ENCODE data around the gene IRF2BP1.

The IRF2BP1 gene

DNA sequence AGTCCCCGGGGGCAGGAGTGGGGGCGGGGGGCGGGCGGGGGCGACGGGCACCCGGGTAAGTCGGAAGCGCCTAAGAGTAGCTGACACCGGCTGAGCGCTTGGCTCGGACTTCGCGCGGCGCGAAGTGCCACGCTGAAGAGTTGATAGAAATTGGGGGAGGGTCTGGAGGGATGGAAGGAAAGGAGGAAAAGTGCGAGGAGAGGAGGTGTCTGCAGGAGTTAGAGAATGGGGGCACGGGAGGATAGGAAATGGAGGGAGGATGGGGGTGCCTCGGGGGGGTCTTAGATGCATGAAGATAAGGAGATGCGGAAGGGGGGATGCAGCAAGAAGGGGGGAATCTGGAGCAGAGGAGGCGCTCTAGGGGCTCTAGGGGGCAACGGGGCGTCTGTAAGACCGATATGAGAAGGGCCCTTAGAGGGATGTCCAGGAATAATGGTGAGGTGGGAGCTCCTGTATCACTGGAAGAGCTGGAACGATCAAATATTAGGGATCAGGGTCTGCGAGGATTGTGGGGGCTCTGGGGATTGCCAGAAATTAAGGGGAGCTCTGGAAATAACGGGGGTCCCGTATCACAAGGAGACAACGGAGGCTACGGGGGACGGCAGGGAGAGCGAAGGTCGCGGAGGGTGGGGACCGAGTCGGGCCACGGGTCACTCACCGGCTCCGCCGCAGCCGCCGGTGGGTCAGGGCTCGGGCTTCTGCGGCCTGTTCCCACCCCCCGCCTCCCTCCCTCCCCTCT is 16.1 kb upstream of the IRF2BP1 start, which contains the start of gene MYPOP:
MYPOP (minus strand) TSS at position 702 of the 739 bp plus-strand sequence. CDS start 840 bp downstream, outside the sequence.
- H3K4ac ChIP-seq (ENCODE audit: low read length) = no peak within 1 kb of the TSS
- H3K79me1 ChIP-seq (ENCODE audit: low read depth, low read length) = peaks cover 6% of the 10 kb centered on the region
- peak within 1 kb of the TSS; percentile 82 for H3K23ac ChIP-seq (ENCODE audit: low read depth, low read length, poor library complexity)
- peak within 1 kb of the TSS; percentile 71 for H2BK15ac ChIP-seq (ENCODE audit: low read length)
- peak within 1 kb of the TSS; percentile 89 for H3K9ac ChIP-seq (ENCODE audit: low read depth, low read length, poor library complexity)
- no CpG with 5 or more reads among the region's 47 CpGs for WGBS, 2 donors (ENCODE audit: extremely low coverage in 2 of 2, insufficient read length in 2 of 2, insufficient replicate concordance in 1 of 2)
- no peak within 1 kb of the TSS for H2BK12ac ChIP-seq (ENCODE audit: low read length)
- H3K18ac ChIP-seq (ENCODE audit: low read length) = peak within 1 kb of the TSS; percentile 96
- peak within 1 kb of the TSS; percentile 97 for H3K27ac ChIP-seq (replicated peaks; ENCODE audit: low read length)
- H3K14ac ChIP-seq (ENCODE audit: low read length) = no peak within 1 kb of the TSS
- H3K4me3 ChIP-seq (ENCODE audit: low read length in 2 of 2) = peak within 1 kb of the TSS; percentile 79 to 91
- peak within 1 kb of the TSS; percentile 91 for H3K4me2 ChIP-seq (ENCODE audit: insufficient read depth, low read length, poor library complexity, severe bottlenecking)
- H4K8ac ChIP-seq (ENCODE audit: low read depth, low read length) = no peak within 1 kb of the TSS
- H2BK120ac ChIP-seq (ENCODE audit: low read depth, low read length) = peak within 1 kb of the TSS; percentile 4
- no peaks in the 10 kb centered on the region for H3K9me3 ChIP-seq (replicated peaks in 1 of 2; ENCODE audit: control insufficient read depth in 2 of 2, insufficient read depth in 1 of 2, low read depth in 1 of 2, low read length in 2 of 2)
- peaks cover 6 to 8% of the 10 kb centered on the region in 2 donors for H3K4me1 ChIP-seq (ENCODE audit: control insufficient read depth in 2 of 2, insufficient read depth in 1 of 2, low read depth in 1 of 2, low read length in 2 of 2)
- H3K27me3 ChIP-seq (ENCODE audit: control insufficient read depth in 3 of 3, insufficient read depth in 3 of 3, low read depth in 1 of 3, low read length in 3 of 3) = peaks cover 0 to 19% (median 9%) of the 10 kb centered on the region in 3 experiments
- H2BK5ac ChIP-seq (ENCODE audit: low read length) = peak within 1 kb of the TSS; percentile 87
- no peak for DNase-seq (ENCODE audit: low spot score)
- H2AFZ ChIP-seq (ENCODE audit: low read length) = peak within 1 kb of the TSS; percentile 96
- H3K36me3 ChIP-seq (replicated peaks in 1 of 2; ENCODE audit: control insufficient read depth in 2 of 2, insufficient read depth in 2 of 2, low read length in 2 of 2) = peaks cover 11 to 36% of the 10 kb centered on the region in 2 donors
- H4K91ac ChIP-seq (ENCODE audit: low read depth, low read length, poor library complexity) = no peak within 1 kb of the TSS
- peak within 1 kb of the TSS; percentile 61 for H2AK5ac ChIP-seq (ENCODE audit: low read depth, low read length)

DNA sequence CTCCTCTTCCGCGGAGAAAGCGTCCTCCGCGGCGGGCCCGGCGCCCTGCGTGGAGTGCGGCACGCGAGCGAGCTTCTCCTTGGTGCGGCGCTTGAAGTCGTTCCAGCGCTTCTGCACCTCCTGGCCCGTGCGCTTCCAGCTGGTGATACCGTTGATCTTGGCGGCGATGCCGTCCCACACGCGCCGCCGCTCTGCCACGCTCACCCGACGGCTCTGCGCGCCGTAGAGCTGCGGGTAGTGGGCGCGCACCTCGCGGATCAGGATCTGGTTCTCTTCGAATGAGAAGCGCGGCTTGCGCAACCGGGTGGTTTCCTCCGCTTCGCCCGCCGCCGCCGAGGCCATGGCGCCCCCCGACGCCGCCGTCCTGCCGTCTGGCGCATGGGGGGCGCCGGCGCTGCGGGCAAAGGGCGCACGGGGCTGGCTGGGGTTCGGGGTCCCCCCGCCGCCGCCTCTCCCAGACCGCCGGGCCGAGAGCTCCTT is 15.5 kb upstream of the IRF2BP1 start:
- Histone ChIP-seq H2BK5ac (ENCODE audit: low read length) (no peak overlapping the region), H3K27ac (replicated peaks; ENCODE audit: low read length) (no peak overlapping the region), H2BK120ac (ENCODE audit: low read depth, low read length) (peak overlapping the region; percentile 4), H3K23ac (ENCODE audit: low read depth, low read length, poor library complexity) (peak overlapping the region; percentile 45), H4K91ac (ENCODE audit: low read depth, low read length, poor library complexity) (no peak overlapping the region), H2BK15ac (ENCODE audit: low read length) (no peak overlapping the region), H3K4me2 (ENCODE audit: insufficient read depth, low read length, poor library complexity, severe bottlenecking) (peak overlapping the region; percentile 91), H3K4ac (ENCODE audit: low read length) (no peak overlapping the region), H3K36me3 (replicated peaks in 1 of 2; ENCODE audit: control insufficient read depth in 2 of 2, insufficient read depth in 2 of 2, low read length in 2 of 2) (peaks cover 11 to 38% of the 10 kb centered on the region in 2 donors), H3K14ac (ENCODE audit: low read length) (no peak overlapping the region), H3K4me3 (ENCODE audit: low read length in 2 of 2) (peak overlapping the region; percentile 79 to 81), H3K18ac (ENCODE audit: low read length) (peak overlapping the region; percentile 90), H3K4me1 (ENCODE audit: control insufficient read depth in 2 of 2, insufficient read depth in 1 of 2, low read depth in 1 of 2, low read length in 2 of 2) (peaks cover 6 to 8% of the 10 kb centered on the region in 2 donors), H2BK12ac (ENCODE audit: low read length) (no peak overlapping the region), H2AK5ac (ENCODE audit: low read depth, low read length) (peak overlapping the region; percentile 61), H4K8ac (ENCODE audit: low read depth, low read length) (no peak overlapping the region), H3K9ac (ENCODE audit: low read depth, low read length, poor library complexity) (peak overlapping the region; percentile 82), H2AFZ (ENCODE audit: low read length) (peak overlapping the region; percentile 91), H3K27me3 (ENCODE audit: control insufficient read depth in 3 of 3, insufficient read depth in 3 of 3, low read depth in 1 of 3, low read length in 3 of 3) (peaks cover 0 to 19% (median 9%) of the 10 kb centered on the region in 3 experiments), H3K79me1 (ENCODE audit: low read depth, low read length) (peaks cover 6% of the 10 kb centered on the region), H3K9me3 (replicated peaks in 1 of 2; ENCODE audit: control insufficient read depth in 2 of 2, insufficient read depth in 1 of 2, low read depth in 1 of 2, low read length in 2 of 2) (no peaks in the 10 kb centered on the region)
- no CpG with 5 or more reads among the region's 69 CpGs for WGBS, 2 donors (ENCODE audit: extremely low coverage in 2 of 2, insufficient read length in 2 of 2, insufficient replicate concordance in 1 of 2)
- no peak for DNase-seq (ENCODE audit: low spot score)

DNA sequence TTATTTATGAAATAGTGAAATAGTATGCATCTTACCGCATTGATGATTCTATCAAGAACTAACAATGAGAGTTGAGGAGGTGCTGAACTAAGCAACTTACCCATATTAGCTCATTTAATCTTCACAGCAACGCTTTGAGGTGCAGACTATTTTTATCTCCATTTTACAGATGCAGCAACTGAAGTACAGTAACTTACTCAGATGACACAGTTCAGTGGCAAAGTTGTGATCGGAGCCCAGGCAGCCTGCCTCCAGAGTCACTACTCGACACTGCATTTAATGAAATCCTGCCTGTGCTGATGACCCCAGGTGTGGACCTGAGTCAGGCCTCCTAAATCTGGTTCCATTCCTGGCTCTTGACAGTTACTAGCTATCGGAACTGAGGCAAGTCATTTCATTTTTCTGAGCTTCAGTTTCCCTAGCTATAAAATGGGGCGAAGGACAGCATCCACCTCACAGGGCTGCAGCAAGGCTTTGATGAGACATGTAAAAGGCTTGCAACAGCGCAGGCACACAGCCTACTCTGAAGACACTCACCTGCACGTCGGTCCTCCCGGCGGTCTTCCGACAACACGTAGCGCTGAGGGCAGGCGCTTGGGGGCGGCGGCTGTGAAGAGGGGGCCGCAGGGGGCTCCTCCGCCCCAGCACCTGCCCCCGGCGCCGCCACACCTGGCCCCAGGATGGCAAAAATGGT is 14.9 kb upstream of the IRF2BP1 start:
- H3K36me3 ChIP-seq (replicated peaks in 1 of 2; ENCODE audit: control insufficient read depth in 2 of 2, insufficient read depth in 2 of 2, low read length in 2 of 2) = peaks cover 11 to 38% of the 10 kb centered on the region in 2 donors
- no CpG with 5 or more reads among the region's 22 CpGs for WGBS, 2 donors (ENCODE audit: extremely low coverage in 2 of 2, insufficient read length in 2 of 2, insufficient replicate concordance in 1 of 2)
- no peak overlapping the region for H4K8ac ChIP-seq (ENCODE audit: low read depth, low read length)
- H3K4me1 ChIP-seq (ENCODE audit: control insufficient read depth in 2 of 2, insufficient read depth in 1 of 2, low read depth in 1 of 2, low read length in 2 of 2) = peaks cover 6 to 8% of the 10 kb centered on the region in 2 donors
- no peaks in the 10 kb centered on the region for H3K9me3 ChIP-seq (replicated peaks in 1 of 2; ENCODE audit: control insufficient read depth in 2 of 2, insufficient read depth in 1 of 2, low read depth in 1 of 2, low read length in 2 of 2)
- no peak overlapping the region for H2BK15ac ChIP-seq (ENCODE audit: low read length)
- peak overlapping the region; percentile 91 for H3K4me2 ChIP-seq (ENCODE audit: insufficient read depth, low read length, poor library complexity, severe bottlenecking)
- H3K9ac ChIP-seq (ENCODE audit: low read depth, low read length, poor library complexity) = peak overlapping the region; percentile 82
- H2BK12ac ChIP-seq (ENCODE audit: low read length) = no peak overlapping the region
- peaks cover 6% of the 10 kb centered on the region for H3K79me1 ChIP-seq (ENCODE audit: low read depth, low read length)
- peak overlapping the region; percentile 90 for H3K18ac ChIP-seq (ENCODE audit: low read length)
- H2BK5ac ChIP-seq (ENCODE audit: low read length) = no peak overlapping the region
- H2BK120ac ChIP-seq (ENCODE audit: low read depth, low read length) = peak overlapping the region; percentile 4
- H3K27me3 ChIP-seq (ENCODE audit: control insufficient read depth in 3 of 3, insufficient read depth in 3 of 3, low read depth in 1 of 3, low read length in 3 of 3) = peaks cover 0 to 19% (median 9%) of the 10 kb centered on the region in 3 experiments
- H3K27ac ChIP-seq (replicated peaks; ENCODE audit: low read length) = no peak overlapping the region
- peak overlapping the region; percentile 45 for H3K23ac ChIP-seq (ENCODE audit: low read depth, low read length, poor library complexity)
- no peak overlapping the region for H2AFZ ChIP-seq (ENCODE audit: low read length)
- DNase-seq (ENCODE audit: low spot score) = no peak
- peak overlapping the region; percentile 79 to 81 for H3K4me3 ChIP-seq (ENCODE audit: low read length in 2 of 2)
- no peak overlapping the region for H3K4ac ChIP-seq (ENCODE audit: low read length)
- no peak overlapping the region for H3K14ac ChIP-seq (ENCODE audit: low read length)
- no peak overlapping the region for H4K91ac ChIP-seq (ENCODE audit: low read depth, low read length, poor library complexity)
- peak overlapping the region; percentile 61 for H2AK5ac ChIP-seq (ENCODE audit: low read depth, low read length)

All from neuronal stem cell (in vitro differentiated cells).